Muscle of back (tissue), 11 donors: Measurements from ENCODE around the gene TPRG1. TPM values are rescaled to one million over a fixed set of nuclear protein-coding genes. Genes with fewer than 3 reads are reported as not detected.

Experiments
- DNase-seq, 3 donors: peaks; one replicate each; pipeline versions ENCODE4 v3.0.0 to v3.0.0-alpha.2; 2013
- polyA plus RNA-seq, 10 donors: library from polyadenylated mRNA; unstranded; fragments of 120-200 nt; gene quantifications; one replicate each; pipeline ENCODE4 v1.2.1, GENCODE V29; 2013; ENCODE audit not compliant: insufficient read length in 10 of 10

The TPRG1 gene
- polyA plus RNA-seq, 10 donors: 1.9 to 4.0 (median 3.0) TPM

DNA sequence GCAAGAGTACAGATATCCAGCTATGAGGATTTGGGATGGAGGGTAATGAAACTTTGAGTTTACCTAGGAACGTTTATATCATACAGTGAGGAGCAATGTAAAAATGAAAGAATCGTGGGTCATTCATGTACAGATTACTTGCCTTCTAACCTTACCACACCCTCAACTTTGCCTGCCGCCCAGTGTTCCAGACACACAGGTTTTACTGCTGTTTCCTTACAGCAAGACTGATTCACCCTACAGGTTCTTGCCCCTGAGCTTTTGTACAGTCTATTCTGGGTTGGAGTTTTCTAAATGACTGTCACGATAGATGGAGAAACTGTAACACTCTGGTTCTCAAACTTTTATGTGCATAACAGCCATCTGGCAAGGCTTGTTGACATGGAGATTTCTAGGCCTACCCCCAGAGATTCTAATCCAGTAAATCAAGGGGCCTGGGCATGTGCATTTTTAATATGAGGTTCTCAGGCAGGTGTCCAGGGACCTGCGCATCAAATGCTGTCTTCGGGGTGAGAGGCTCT lies 6.6 kb upstream of the TPRG1 start:
- DNase-seq: no peak

DNA sequence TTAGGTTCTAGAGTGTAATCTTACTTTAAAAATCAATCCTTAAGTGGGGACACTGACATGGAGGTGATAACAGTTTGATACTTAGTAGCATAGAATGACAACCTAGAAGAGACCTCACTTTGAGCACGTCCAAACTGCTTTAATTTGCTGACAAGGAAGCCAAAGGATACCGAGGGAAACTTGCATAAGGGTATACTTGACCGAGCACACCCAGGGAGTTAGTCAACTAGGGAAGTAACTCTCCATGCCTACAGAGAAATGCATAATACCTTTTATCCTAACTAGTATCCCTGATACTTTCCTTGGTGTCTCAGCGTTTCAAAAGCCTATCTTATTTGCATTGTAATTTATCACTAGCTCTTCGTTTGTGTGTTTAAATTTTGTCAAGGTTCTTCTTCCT lies 5.5 kb upstream of the TPRG1 start:
- DNase-seq: no peak

DNA sequence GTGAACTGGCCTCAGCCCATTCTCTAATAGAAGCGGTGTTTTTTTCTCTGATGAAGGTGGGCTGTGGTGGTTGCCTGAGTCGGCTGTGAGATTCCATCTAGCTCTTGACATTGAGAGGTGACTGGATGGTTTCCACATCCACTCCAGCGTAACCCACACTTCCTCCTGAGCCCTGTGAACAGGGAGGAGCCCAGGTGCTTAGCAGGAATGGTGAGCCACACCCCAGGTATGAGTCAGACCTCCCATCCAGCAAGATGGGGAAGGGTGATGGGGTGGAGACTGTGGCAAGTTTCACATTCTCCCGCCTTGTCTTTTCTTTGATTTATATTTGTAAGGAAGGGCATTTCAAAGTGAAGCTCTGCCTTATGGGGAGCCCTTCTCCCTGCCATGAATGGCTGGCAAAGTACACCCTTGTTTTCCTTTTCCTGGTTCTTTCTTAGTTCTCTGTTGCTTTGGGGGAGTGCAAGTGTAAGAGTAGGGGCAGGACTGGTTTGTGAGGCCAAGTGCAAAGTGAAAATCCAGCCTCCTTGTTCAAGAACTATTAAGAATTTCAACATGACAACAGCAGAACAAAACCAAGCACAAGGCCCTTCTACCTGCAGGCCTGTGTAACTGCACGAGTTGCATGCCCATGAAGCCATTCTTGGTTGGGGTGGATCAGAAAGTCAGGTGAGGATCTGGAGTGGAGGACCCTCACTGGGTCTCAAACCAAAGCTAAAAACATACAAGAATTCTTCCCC lies 4.6 kb upstream of the TPRG1 start:
- DNase-seq: no peak

DNA sequence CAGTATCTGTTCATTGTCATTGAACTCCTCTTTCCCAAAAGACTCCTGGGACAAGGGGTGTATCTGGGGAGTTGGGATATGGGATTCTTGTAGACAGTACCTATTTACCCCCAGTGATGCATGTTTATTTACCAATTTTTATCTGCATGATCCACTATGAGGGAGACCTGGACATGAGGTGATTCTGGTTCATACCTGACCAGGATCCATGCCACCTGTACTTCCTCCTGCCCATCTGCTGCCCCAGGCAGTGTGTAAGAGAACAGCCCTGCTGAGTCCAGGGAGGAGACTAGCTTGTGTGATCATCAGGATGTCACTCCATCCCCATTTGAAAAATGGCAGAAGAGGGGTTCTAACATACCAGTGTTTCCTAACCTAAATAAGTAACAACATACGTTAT lies 3.1 kb upstream of the TPRG1 start:
- DNase-seq: no peak

DNA sequence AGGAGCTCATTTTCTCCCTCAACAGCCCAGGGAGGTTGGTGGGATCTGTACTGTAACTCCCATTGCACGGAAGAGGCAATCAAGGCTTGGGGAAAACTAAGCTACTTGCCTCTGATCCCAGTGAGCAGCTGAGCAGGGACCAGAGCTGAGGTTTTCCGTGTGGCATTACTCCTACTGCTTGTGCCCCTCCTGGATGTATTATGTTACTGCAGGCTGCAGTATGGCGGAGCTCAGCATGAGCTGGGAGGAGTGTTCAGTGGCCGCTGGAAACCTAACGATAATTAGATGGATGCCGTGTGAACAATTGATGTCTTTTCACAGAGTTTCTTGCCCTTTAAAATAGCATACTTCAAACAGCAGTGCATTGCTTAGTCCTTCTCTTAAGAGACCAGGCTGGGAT lies 2.0 kb upstream of the TPRG1 start:
- DNase-seq: no peak

DNA sequence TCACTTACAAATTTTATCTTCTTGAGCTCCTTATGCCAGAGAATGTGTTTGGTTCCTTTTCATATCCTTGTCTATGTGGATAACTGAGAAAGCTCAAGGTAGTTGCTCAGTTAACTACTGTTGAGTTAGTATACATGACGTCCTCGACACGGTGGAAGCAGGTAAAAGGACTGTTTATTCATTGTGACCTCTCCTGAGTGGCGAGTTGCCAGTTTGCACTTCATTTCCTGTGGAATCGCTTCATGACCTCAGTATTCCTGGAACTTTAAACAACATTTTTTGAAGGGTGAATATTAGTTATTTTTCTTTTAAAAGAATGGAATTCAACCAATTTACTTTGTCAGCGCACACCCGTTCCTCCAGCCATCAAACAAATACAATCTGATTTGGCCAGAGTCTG lies 1.2 kb upstream of the TPRG1 start:
- DNase-seq: no peak

DNA sequence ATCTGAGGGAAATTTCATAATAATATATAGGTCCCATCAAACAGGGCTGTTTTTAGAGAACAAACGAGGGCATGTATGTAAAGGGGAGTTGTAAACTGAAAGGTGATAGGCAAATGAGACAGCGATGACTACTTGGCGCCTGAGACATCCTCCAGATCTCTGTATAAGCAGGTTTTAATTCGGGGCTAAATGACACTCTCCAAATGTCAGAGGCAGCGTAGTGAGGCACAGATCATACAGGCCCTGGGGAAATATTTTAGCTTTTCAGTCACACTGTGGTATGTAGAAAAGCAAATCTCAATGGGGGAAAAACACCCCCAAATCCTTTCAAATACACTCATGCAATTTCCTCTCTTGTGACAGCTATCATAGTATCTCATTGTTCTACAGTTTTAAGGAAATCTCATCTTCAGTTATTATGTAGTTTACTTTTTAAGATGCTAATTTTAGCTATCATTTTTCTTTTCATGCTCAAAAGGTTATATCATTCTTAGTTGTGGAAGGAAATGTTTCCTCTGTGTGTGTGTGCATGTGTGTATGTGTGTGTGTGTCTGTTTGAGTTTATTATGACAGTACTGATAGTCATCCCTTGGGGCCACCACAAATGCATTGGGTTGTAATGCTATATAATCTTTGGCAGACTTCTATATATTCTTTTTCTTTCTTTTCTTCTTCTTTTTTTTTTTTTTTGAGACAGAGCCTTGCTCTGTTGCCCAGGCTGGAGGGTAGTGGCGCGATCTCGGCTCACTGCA lies 1.1 kb downstream of the TPRG1 start:
- DNase-seq: no peak

DNA sequence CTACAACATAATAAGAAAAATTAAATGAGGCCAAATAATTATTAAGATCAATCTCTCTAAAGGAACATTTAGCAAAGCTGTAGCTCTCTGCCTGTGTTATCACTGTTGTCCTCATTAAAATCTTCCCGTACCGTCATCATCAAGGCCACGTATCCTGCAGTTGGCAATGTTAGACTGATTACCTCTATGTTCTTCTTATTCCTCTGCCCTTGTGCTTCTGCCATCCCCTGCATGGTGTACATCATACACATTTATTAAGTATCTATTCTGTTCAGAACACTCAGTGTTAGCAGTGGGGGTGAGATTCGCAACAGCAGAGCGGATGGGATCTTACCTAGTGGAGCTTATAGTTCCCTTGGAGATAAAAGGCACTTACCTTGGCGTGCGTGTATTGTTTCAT lies 12.8 kb downstream of the TPRG1 start:
- no peak for DNase-seq

DNA sequence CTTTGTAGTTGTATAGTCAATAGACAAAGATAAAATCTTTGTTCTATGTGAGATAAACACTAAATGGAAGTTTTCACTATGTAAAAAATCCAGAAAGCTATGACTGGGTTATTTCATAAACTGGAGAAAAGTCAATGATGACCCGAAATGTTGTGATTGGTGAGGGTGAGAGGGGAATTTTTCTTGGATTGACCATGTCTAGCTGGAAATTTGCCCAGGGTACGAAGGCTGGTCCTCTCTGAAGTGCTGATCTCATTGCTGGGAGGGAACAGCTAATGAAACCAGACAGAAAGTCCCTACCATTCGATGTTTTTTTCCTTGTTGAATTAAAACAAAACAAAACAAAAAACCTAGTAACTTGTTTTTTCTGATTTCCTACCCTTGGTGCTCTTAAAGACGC lies 14.3 kb downstream of the TPRG1 start:
- DNase-seq: peak; percentile 12 to 58 (median 32)

DNA sequence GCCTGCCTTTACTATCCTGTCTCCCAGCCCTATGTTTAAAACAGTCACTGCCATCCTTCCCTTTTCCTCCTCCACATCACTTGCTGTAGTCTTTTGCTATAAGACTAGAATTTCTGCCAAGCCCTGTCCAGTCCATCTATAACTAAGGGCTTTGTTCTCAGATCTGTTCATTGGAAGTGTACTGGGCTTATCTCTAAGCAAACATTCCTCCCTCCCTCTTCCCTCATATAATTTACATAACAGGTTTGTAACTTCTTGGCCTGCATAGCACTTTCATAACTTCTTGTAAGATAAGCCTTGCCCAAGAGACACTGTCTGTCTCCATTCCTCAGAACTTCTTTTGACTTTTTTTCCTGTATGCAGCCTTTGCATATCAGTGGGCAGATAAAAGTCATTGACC lies 16.7 kb downstream of the TPRG1 start:
- DNase-seq: peak in 1 of 3 donors; percentile 34

DNA sequence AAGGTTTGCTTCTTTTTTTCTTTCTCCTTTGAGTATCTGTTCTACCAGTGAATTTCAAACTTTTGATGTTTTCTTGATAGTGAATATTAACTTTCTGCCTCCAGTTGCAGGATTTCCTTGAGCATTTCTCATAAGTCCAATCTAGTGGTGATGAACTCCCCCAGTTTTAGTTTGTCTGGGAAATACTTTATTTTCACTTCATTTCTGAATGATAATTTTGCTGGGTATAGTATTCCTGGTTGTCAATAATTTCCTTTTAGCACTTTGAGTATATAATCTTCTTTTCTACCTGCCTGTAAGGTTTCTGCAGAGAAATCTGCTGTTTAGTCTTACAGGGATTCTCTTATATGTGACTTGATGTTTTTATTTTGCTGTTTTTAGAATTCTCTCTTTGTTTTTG lies 21.0 kb downstream of the TPRG1 start:
- DNase-seq: no peak

DNA sequence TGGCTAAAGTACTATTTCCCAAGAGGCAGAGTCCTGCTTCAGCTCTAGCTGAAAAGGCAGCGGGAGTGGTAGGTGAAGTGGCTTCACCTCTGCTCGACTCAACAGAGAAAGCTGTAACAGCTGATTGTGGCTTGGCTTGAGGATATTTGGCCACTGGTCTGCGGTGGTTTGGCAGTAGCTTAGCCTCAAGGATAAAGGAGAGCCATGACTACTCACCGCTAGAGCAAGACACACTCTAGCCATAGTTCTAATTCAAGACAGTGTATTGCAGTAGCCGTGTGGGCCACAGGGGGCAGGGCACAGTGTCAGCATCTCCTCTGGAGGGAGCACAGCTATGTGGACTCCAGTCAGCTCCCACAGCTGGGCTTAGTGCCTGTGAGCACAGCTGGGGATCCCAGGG lies 23.5 kb downstream of the TPRG1 start:
- DNase-seq: no peak

DNA sequence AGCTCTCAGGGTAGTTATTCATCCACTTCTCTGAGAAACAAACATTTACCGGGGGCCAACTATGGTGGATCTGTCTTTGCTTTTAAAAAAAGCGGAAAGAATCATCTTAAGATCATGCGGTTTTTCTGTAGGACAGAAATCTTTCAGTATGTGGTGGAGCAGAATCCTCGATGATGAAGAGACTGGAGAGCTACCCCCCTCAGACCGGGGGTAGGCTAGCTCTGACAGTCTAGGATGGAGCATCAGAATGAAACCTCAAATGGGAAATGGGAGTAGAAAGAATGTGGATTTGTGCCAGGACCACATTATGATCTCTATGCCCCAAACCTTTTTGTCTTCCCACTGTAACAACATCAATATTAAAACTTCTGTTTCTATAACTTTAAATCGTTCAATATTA lies 30.3 kb downstream of the TPRG1 start:
- DNase-seq: peak in 1 of 3 donors; percentile 19

DNA sequence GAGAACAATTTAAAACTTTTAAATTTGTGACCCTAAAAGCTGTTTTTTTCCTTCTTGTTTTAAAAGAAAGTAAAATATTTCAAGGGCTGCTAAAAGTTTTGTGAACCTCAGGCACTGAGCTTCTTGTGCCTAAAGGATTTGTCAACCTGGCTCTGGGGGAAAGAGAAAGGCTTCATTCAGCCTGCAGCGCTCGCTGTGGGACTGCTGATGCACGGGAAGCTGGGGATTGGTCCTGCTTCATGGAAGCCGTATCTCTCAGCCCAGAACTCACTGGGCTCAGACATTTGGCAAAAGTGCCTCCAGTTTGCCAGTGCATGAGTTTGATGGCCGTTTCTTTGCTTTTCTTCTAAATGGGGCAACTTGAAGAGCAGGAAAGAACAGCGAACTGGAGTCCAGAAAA lies 30.8 kb downstream of the TPRG1 start:
- no peak for DNase-seq

DNA sequence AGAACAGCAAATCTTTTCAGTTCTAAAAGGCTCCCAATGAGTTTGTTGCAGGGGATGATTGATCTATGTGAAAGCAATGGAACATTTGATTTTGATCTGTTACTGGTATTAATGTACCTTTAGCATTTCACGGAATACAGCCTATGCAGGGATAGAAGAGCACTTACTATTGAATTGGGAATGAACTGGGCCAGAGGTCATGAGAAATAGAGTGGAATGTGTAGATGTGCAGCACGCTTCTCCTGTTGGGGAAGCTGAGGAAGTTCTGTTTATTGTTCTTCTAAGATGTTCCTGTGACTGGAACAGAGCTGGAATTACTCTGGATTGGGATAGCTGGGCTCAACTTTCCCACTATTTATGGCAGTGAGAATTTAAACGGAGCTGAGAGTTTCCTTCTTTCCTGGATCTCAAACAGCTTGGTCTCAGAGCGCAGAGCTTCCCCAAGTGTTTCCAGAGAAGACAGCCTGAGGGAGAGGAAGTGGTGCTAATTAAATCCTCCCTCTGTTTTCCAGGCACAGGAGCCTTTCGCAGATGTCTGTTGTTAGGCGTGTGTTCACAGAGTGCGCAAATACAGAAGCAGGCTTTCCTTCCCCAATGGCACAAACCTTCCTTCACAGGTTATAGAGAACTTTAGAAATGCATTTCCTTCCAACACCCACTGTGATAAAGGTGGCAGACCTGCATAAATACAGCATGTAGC lies 32.5 kb downstream of the TPRG1 start:
- peak in 1 of 3 donors; percentile 21 for DNase-seq

DNA sequence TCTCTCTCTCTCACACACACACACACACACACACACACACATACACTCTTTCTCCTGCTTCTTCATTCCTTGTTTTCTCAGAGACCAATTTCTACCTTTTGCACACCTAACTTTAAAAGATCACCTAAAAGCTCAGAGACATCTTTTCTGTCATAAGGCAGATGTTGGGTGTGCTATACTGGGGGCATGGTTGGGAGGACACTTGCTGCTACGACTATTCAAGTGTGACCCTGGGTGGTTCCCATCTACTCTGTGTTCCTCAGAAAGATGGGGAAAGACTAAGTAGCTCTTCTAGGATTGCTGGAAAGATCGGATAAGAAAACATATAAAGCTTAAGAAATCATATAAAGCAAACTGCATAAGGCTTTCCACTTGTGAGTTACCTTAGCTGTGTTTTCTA lies 33.2 kb downstream of the TPRG1 start:
- no peak for DNase-seq

DNA sequence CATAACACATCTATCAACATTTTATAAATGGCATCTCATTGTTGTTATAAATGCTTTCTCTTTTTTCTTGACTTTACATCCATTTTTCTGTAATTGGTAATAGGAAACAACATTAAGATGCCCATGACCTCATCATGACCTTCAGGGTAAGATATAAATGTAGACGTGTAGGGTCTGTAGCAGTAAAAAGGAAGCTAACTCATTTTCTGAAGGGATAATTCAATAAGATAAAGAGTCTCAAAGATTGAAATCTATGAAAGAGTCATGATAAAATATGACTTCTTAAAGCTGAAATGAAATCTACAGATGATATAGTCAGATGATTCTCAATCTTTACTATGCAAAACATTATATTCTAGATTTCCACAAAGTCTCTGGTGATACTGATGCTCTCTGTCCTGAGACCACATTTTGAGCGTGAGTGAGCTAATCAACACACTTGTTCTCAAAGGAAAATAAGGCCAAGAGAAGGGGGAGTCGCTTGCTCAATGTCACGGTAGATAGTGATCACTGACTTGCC lies 38.5 kb downstream of the TPRG1 start:
- DNase-seq: no peak

DNA sequence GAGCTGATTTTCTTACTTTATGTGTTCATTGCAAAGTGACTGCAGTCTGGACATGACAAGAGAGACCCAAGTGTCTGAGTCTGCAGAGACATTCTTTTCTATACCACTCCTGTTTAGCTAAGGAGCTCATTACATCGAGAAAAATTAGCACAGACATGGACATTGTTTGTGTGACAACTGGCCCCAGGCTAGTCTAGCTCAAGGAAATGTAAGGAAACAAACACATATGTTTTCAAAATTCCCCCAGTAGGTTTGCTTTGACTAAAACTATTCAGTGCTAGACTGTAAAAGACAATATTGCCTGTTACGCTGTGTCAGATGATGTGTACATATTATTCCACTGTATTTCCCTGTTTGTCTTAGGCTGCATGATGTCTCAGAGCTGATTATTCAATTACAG lies 40.9 kb downstream of the TPRG1 start:
- DNase-seq: no peak

DNA sequence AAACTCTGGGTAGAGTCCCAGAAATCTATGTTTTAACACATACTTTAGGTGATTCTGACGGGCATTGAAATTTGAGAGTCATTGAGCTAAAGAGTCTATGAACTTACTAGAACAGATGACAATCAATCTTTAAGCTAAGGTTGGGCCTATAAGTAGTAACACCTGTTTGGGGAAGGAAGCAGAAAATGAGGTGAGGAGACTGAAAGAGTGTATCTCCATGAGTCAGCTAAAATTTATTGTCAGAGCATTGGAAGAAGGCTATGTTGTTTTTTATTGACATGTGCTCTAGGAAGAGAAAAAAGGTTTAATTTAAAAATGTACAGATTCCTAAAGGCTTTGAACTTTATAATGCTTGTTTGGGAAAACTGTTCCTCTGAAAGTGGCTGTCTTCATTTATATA lies 42.9 kb downstream of the TPRG1 start:
- no peak for DNase-seq

DNA sequence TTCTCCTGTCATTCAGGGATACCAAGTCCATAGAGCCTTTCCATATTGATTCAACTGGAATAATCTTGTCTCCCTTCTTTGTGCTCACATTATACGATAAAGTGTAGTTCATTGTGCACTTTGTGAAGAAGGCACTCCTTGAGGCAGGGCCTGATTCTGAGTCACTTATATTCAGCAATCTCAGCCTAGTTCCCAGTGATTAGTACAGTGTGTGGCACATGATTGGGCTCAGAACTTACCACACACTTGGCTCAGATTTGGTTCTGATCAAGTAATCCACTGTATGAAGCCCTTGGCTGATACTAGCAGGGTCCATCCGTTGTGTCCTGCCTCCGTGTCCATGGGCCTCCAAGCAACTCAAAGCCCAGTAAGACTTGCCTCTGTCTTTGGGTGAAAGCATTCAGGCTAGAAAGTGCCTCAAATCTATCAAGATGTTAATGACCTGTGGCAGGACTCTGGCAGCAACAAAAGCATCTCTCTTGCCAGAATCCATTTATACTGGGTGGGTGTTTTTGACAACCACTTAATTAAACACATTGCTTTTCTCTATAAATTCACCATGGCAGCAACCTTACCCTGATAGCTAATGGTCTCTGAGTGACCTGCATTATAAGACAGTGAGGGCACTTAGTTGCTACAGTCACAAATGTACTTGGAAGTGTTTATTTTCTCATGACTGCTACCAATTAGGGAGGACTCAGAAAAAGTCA lies 51.3 kb downstream of the TPRG1 start:
- no peak for DNase-seq

DNA sequence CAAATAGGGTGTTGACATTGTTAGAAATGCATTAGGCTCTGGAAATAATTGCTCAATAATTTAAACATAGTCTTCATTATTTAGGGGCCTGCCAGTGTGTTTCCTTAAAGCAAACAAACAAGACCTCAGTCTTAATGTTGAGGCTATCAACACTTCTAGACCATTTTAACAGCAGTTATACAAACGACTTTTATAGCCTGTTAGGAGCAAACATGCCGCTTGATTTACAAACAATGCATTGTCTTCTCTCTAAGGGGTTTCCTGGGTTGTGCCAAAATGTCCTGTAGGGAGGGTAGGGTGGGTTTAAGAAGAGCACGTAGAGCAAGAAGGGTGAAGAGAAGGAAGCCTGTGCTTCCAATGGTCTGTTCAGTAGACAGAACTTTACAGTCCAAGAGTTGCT lies 53.7 kb downstream of the TPRG1 start:
- no peak for DNase-seq

DNA sequence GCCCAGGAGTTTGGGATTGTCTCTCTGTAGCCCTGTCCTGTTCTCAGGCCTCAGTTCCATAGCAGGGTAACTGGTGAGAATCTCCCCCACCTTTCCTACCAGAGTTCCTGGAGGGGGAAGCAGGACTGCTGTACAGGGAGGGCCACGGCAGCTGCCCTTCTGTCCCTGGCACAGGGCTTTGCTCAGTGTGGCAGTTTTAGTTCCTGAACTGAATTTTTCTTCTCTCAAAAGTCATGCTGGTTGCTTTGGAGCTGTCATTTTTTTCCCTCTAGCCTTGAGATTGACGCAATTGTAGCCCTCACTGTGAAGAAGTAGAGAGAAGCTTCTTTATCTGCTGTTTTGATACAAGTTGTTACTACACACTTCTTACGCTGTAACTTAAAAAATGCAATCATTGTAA lies 55.5 kb downstream of the TPRG1 start:
- no peak for DNase-seq
